ENCODE results near the gene DIAPH3. TPM values are rescaled to one million over a fixed set of nuclear protein-coding genes. Genes with fewer than 3 reads are reported as not detected.

DIAPH3 gene
- total and polyA plus RNA-seq, 2 of the 8 experiments (the other 6 are each of a cell fraction or from before 2014, with no cell fraction given): 8.0 to 30.8 TPM

DNA sequence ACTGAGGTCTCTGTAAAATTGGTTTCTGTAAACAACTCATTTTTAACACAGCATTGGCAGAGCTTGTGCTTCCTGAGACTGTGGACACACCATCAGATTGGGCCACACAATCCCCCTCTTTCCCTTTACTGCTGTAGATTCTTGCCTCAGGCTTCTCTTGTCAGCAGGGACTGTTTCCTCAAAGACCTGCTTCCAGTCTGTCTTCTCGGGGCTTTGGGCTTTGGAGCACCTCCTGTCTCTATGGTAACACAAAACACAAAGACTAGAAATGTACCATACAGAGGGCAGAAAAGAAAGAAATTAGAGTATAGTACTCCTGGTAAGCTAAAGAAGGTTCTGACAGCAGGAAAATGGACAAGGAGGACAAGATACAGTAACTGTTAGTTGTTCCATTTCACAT, 484.5 kb downstream of the DIAPH3 start:
- H3K27ac ChIP-seq (ENCODE audit: low read depth, low read length): no peak overlapping the region
- CTCF ChIA-PET (ENCODE audit: partially characterized antibody): interaction anchor here (1.1 to 8.8 kb wide), 17 partner anchors 11 to 755 kb away, joined by 3 to 94 read pairs (median 4); no protein-coding TSS in a partner anchor

More for the DNA sequence above, 484.5 kb downstream of the DIAPH3 start:
- H3K4me3 ChIP-seq (ENCODE audit: extremely low read depth in 1 of 4, insufficient read depth in 2 of 4, low read depth in 3 of 4, low read length in 4 of 4): no peak overlapping the region
- no peaks in the 10 kb centered on the region for H3K23me2 ChIP-seq (ENCODE audit: low read depth, low read length)
- H3K23ac ChIP-seq (ENCODE audit: insufficient read length): no peak overlapping the region
- H3K79me1 ChIP-seq (ENCODE audit: low read depth, low read length): no peaks in the 10 kb centered on the region
- H4K20me1 ChIP-seq (replicated peaks in 1 of 2; ENCODE audit: control insufficient read depth in 1 of 2, insufficient read depth in 2 of 2, low read length in 2 of 2): no peaks in the 10 kb centered on the region
- H2BK12ac ChIP-seq (ENCODE audit: low read depth, low read length): no peak overlapping the region
- H2BK5ac ChIP-seq (ENCODE audit: low read depth, low read length): no peak overlapping the region
- 65% methylated on average over 1 of the region's 1 CpG; no CpG with 5 or more reads in 1 of the 2 experiments for WGBS, 2 experiments (ENCODE audit: extremely low coverage in 1 of 2, insufficient coverage in 1 of 2, insufficient read length in 1 of 2, insufficient replicate concordance in 2 of 2, low coverage in 1 of 2, low lambda C conversion rate in 2 of 2, missing lambda C conversion rate in 1 of 2)
- H3K4me2 ChIP-seq (ENCODE audit: insufficient read depth in 1 of 2, low read depth in 2 of 2, low read length in 2 of 2): no peak overlapping the region
- no peak overlapping the region for H2BK20ac ChIP-seq (ENCODE audit: low read length)
- H4K91ac ChIP-seq (replicated peaks; ENCODE audit: insufficient read length, low read length): no peak overlapping the region
- peaks cover 0 to 7% (median 0%) of the 10 kb centered on the region in 4 experiments; a peak in 3 of 7 replicates for H3K4me1 ChIP-seq (replicated peaks in 1 of 4; ENCODE audit: control insufficient read depth in 3 of 4, insufficient read depth in 4 of 4, low read length in 3 of 4)
- H2AK5ac ChIP-seq (ENCODE audit: low read depth, low read length): no peak overlapping the region
- H3K9ac ChIP-seq (replicated peaks in 1 of 4; ENCODE audit: extremely low read depth in 1 of 4, low read depth in 3 of 4, low read length in 3 of 4): no peak overlapping the region
- H2BK15ac ChIP-seq (ENCODE audit: low read length): no peak overlapping the region
- FAIRE-seq (no peak), DNase-seq (ENCODE audit: low read depth in 1 of 2, low spot score in 2 of 2) (no peak)
- no peak overlapping the region for H2BK120ac ChIP-seq (replicated peaks; ENCODE audit: low read depth, low read length)
- no peak overlapping the region for H3K14ac ChIP-seq (ENCODE audit: insufficient read length)
- no peak overlapping the region for H3K56ac ChIP-seq (replicated peaks; ENCODE audit: insufficient read length, low read depth, low read length)
- no peaks in the 10 kb centered on the region for H3K9me3 ChIP-seq (ENCODE audit: insufficient read depth in 2 of 2, low read depth in 1 of 2, low read length in 1 of 2)
- POLR2A ChIA-PET (ENCODE audit: partially characterized antibody): no interaction called here
- H3K18ac ChIP-seq (ENCODE audit: extremely low read depth, low read length): no peak overlapping the region
- H4K8ac ChIP-seq (ENCODE audit: extremely low read depth, insufficient read depth, low read length): no peak overlapping the region
- no peak overlapping the region for H3K4ac ChIP-seq (replicated peaks; ENCODE audit: insufficient read length, low read depth, low read length)
- TF ChIP-seq EZH2 (IDR thresholded peaks at IDR 0.05; ENCODE audit: low read depth, low read length, severe bottlenecking) (no peak), GTF2F1 (IDR thresholded peaks at IDR 0.05; ENCODE audit: borderline replicate concordance, low read depth, low read length) (no peak), YY1 (IDR thresholded peaks at IDR 0.05; ENCODE audit: low read depth, low read length) (no peak), RXRA (IDR thresholded peaks at IDR 0.05; ENCODE audit: insufficient read depth, low read depth, low read length) (no peak), SIN3A (conservative IDR thresholded peaks at IDR 0.05 in 1 of 2, IDR thresholded peaks at IDR 0.05 in 1 of 2; ENCODE audit: low read depth in 1 of 2, low read length in 2 of 2) (no peak), CREB1 (IDR thresholded peaks at IDR 0.05) (no peak), SIX5 (IDR thresholded peaks at IDR 0.05; ENCODE audit: low read depth, low read length) (no peak), BACH1 (IDR thresholded peaks at IDR 0.05; ENCODE audit: low read length) (no peak), SIRT6 (IDR thresholded peaks at IDR 0.05; ENCODE audit: low read length) (no peak)
- peaks cover 0 to 1% (median 0%) of the 10 kb centered on the region in 4 experiments; a peak in 1 of 7 replicates for H3K27me3 ChIP-seq (replicated peaks in 1 of 4; ENCODE audit: control insufficient read depth in 3 of 4, extremely low read depth in 1 of 4, insufficient read depth in 3 of 4, low read length in 3 of 4)
- no peaks in the 10 kb centered on the region for H3K36me3 ChIP-seq (ENCODE audit: control insufficient read depth in 2 of 4, insufficient read depth in 4 of 4, low read length in 3 of 4)
- no peak overlapping the region for H4K5ac ChIP-seq (ENCODE audit: insufficient read length, low read depth, low read length)
- no peak overlapping the region for H2AFZ ChIP-seq (ENCODE audit: low read length)
- no peaks in the 10 kb centered on the region for H3K79me2 ChIP-seq (ENCODE audit: control insufficient read depth in 1 of 2, insufficient read depth in 2 of 2, low read length in 2 of 2)

Measured in H1 (cell line).